DOHH2 (cell line): ENCODE data around the gene KCNMA1.

Source experiments
- H3F3A ChIP-seq: fragments of 200-600 bp; sonication (generic), shearing (Covaris generic); 2 replicates; pipeline ENCODE4 v1.6.0; 2016; ENCODE audit warnings: antibody characterized with exemption, mild to moderate bottlenecking; ENCODE audit not compliant: control insufficient read depth, insufficient read depth
- H3K27ac ChIP-seq: fragments of 200-600 bp; sonication (generic); 2 replicates; pipeline ENCODE4 v1.5.1; 2014; ENCODE audit warnings: low read depth, mild to moderate bottlenecking, low read length, moderate library complexity
- H3K27me3 ChIP-seq: fragments of 200-600 bp; sonication (generic); 2 replicates; pipeline ENCODE4 v1.6.1; 2014; ENCODE audit warnings: mild to moderate bottlenecking, low read length, mixed read lengths; ENCODE audit not compliant: control insufficient read depth
- H3K36me3 ChIP-seq: fragments of 200-600 bp; sonication (generic); 2 replicates; pipeline ENCODE4 v1.6.1; 2014; ENCODE audit warnings: mild to moderate bottlenecking, low read length, moderate library complexity, mixed read lengths; ENCODE audit not compliant: control insufficient read depth
- H3K4me1 ChIP-seq: fragments of 200-600 bp; sonication (generic); 2 replicates; pipeline ENCODE4 v1.6.1; 2014; ENCODE audit warnings: mild to moderate bottlenecking, low read length, mixed read lengths; ENCODE audit not compliant: control insufficient read depth
- H3K4me2 ChIP-seq: fragments of 200-600 bp; sonication (generic); 2 replicates; pipeline ENCODE4 v1.6.0; 2014; ENCODE audit warnings: mild to moderate bottlenecking, low read length, moderate library complexity
- H3K4me3 ChIP-seq: fragments of 200-600 bp; sonication (generic); 2 replicates; pipeline ENCODE4 v1.5.1; 2014; ENCODE audit warnings: mild to moderate bottlenecking, low read length, mixed read lengths
- H3K79me2 ChIP-seq: fragments of 200-600 bp; sonication (generic); 2 replicates; pipeline ENCODE4 v1.6.1; 2014; ENCODE audit warnings: mild to moderate bottlenecking, low read length, mixed read lengths; ENCODE audit not compliant: control insufficient read depth
- H3K9me2 ChIP-seq: fragments of 200-600 bp; sonication (generic); replicated peaks from 2 replicates; pipeline ENCODE4 v1.6.1; 2014; ENCODE audit warnings: mild to moderate bottlenecking, low read length, mixed read lengths; ENCODE audit not compliant: control insufficient read depth
- H3K9me3 ChIP-seq: fragments of 200-600 bp; sonication (generic); 2 replicates; pipeline ENCODE4 v1.6.1; 2014; ENCODE audit warnings: antibody characterized with exemption, low read length, mixed read lengths; ENCODE audit not compliant: control insufficient read depth, insufficient read depth
- H4K20me1 ChIP-seq: fragments of 200-600 bp; sonication (generic); 2 replicates; pipeline ENCODE4 v1.6.0; 2014; ENCODE audit warnings: low read depth, mild to moderate bottlenecking, antibody characterized with exemption, low read length, moderate library complexity; ENCODE audit not compliant: control insufficient read depth, insufficient read depth
- EZH2phosphoT487 ChIP-seq: fragments of 200-600 bp; sonication (generic); IDR thresholded peaks from 2 replicates; pipeline ENCODE4 v1.6.1; 2017; ENCODE audit warnings: borderline replicate concordance, mild to moderate bottlenecking, antibody characterized with exemption, low read length, moderate library complexity, mixed read lengths
- TF ChIP-seq, protein P1 (sequence below): fragments of 200-600 bp; sonication (generic); IDR thresholded peaks from one replicate; pipeline ENCODE4 v1.5.1; 2014; ENCODE audit warnings: antibody characterized with exemption, mild to moderate bottlenecking, low read depth, low read length; ENCODE audit not compliant: poor library complexity, severe bottlenecking

The KCNMA1 gene

GRCh38 chr10:77625379-77625778 is 12.2 kb downstream of the KCNMA1 start:
- peaks cover 7% of the 10 kb centered on the region; the same call in 1 of the 2 replicates for H3K27me3 ChIP-seq
- H3K27ac ChIP-seq, result no peak overlapping the region
- H3K9me2 ChIP-seq, result no peaks in the 10 kb centered on the region
- no peaks in the 10 kb centered on the region for H4K20me1 ChIP-seq
- no peaks in the 10 kb centered on the region for H3K9me3 ChIP-seq
- no peaks in the 10 kb centered on the region for H3F3A ChIP-seq
- H3K4me2 ChIP-seq, result no peak overlapping the region
- H3K4me1 ChIP-seq, result peaks cover 11% of the 10 kb centered on the region; the same call in 1 of the 2 replicates
- TF ChIP-seq, protein P1, sequence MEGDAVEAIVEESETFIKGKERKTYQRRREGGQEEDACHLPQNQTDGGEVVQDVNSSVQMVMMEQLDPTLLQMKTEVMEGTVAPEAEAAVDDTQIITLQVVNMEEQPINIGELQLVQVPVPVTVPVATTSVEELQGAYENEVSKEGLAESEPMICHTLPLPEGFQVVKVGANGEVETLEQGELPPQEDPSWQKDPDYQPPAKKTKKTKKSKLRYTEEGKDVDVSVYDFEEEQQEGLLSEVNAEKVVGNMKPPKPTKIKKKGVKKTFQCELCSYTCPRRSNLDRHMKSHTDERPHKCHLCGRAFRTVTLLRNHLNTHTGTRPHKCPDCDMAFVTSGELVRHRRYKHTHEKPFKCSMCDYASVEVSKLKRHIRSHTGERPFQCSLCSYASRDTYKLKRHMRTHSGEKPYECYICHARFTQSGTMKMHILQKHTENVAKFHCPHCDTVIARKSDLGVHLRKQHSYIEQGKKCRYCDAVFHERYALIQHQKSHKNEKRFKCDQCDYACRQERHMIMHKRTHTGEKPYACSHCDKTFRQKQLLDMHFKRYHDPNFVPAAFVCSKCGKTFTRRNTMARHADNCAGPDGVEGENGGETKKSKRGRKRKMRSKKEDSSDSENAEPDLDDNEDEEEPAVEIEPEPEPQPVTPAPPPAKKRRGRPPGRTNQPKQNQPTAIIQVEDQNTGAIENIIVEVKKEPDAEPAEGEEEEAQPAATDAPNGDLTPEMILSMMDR, result no peak
- H3K36me3 ChIP-seq, result no peaks in the 10 kb centered on the region
- H3K4me3 ChIP-seq, result no peak overlapping the region
- no peaks in the 10 kb centered on the region for H3K79me2 ChIP-seq

DNA sequence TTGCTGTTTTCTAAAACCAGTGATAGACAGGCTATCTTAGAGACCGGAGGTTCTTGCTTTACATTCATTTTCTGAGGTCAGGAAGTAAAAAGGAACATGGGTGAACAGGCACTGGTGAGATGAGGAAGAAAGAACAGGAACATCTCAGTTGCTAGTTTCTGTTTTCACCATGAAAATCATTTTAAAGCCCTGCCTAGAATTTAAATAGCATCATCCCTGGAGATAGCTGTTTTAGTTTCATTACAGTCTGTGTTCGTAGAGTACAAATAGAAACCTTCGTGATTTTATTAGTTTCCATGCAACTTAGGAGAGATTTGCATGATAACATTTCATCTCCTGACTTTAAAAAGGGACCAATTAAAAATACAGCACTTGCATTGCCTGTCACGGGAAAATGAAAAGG is 14.7 kb downstream of the KCNMA1 start:
- Histone ChIP-seq H3K79me2 (no peaks in the 10 kb centered on the region), H3F3A (no peaks in the 10 kb centered on the region), H4K20me1 (no peaks in the 10 kb centered on the region), H3K27me3 (peaks cover 7% of the 10 kb centered on the region; the same call in 1 of the 2 replicates), H3K36me3 (no peaks in the 10 kb centered on the region), H3K9me2 (no peaks in the 10 kb centered on the region), H3K4me2 (no peak overlapping the region), H3K4me1 (peaks cover 11% of the 10 kb centered on the region; the same call in 1 of the 2 replicates), H3K9me3 (no peaks in the 10 kb centered on the region), H3K4me3 (no peak overlapping the region), H3K27ac (no peak overlapping the region)
- no peak for TF ChIP-seq EZH2phosphoT487
- TF ChIP-seq, protein P1, result no peak

DNA sequence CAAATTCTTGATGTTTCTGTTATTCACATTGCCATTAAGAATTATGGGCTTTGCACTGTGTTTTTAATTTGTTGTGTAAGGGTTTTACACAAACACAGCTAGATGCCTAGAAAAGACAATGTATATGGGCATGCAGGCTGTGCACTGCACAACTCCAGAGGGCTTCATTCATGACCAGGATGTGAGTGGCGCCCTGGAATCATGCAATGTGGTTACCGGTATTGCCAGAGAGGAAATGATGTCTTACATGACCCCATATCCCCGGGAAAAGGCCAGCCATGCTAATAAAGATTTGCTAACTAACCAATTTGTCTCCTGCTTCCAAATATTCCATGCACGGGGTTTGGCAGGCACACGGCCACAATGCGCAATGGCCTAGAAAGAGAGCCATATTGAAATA is 16.9 kb downstream of the KCNMA1 start:
- no peaks in the 10 kb centered on the region for H4K20me1 ChIP-seq
- H3K36me3 ChIP-seq, result no peaks in the 10 kb centered on the region
- peaks cover 6% of the 10 kb centered on the region; the same call in 1 of the 2 replicates for H3K27me3 ChIP-seq
- no peaks in the 10 kb centered on the region for H3K79me2 ChIP-seq
- H3K4me1 ChIP-seq, result peaks cover 11% of the 10 kb centered on the region; the same call in 1 of the 2 replicates
- no peaks in the 10 kb centered on the region for H3F3A ChIP-seq
- no peaks in the 10 kb centered on the region for H3K9me2 ChIP-seq
- TF ChIP-seq, protein P1, result no peak
- no peak for TF ChIP-seq EZH2phosphoT487
- H3K4me3 ChIP-seq, result no peak overlapping the region
- H3K9me3 ChIP-seq, result no peaks in the 10 kb centered on the region
- H3K4me2 ChIP-seq, result no peak overlapping the region
- no peak overlapping the region for H3K27ac ChIP-seq
